LNCaP clone FGC (cell line): ENCODE measurements around the gene CENPP.

Experiments used
- DNase-seq: peaks from one replicate; pipeline ENCODE4 v3.0.0-alpha.2; 2011; ENCODE audit warnings: low read depth
- H3K4me3 ChIP-seq: 2 replicates; pipeline ENCODE4 v1.5.1; 2011; ENCODE audit warnings: mild to moderate bottlenecking, low read depth, low read length, control low read depth
- CTCF ChIP-seq: IDR thresholded peaks from 2 replicates; pipeline ENCODE4 v1.5.1; 2012; ENCODE audit warnings: mild to moderate bottlenecking; ENCODE audit not compliant: control insufficient read depth, insufficient read depth; ENCODE audit errors: extremely low read depth

The CENPP gene

DNA sequence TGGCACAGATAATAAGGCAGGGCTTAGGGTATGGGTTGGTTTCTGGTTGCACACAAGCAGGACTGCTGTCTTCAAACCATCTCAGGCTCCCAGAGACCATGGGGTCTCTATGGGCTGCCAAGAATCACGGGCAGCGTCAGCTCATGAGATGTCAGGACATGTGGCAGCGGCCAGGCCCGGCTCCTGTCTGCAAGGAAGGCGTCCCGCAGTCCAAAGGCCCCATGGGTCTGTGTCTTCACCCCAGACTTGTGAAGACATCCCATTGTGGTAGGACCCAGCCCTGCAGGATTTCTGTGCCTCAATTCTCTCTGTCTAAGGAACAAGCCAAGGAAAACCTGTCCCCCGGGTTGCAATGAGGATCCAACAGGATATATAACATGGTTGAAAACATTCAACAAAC, 311.6 kb downstream of the CENPP start:
- no peak overlapping the region for H3K4me3 ChIP-seq
- no peak for TF ChIP-seq CTCF
- DNase-seq: no peak

- H3K4me3 ChIP-seq: no peak overlapping the region
- no peak for DNase-seq
- TF ChIP-seq CTCF: no peak
Measured at GRCh38 chr9:92637886-92638620, 312.3 kb downstream of the CENPP start.

DNA sequence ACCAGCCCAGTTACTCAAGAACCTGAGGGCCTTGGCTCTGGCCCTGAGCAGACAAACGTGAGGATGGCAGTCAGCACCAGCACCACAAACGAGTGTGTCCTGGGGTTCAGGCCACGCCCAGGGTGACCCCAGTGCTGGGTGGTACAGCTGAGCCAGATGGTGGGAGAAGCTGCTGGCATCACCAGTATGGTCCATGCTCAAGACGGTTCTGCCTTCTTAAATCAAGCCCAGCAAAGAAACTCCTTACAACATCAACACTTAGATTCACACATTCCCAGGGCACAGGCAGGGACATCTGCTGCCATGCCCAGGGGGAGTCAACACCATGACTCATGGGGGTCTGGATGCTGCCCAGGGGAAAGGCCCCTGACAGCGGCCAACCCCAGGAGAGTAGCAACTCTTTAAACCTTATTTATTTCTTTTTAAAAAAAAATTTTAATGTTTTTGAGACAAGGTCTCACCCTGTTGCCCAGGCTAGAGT, 312.9 kb downstream of the CENPP start:
- DNase-seq: no peak
- no peak overlapping the region for H3K4me3 ChIP-seq
- no peak for TF ChIP-seq CTCF

- H3K4me3 ChIP-seq: no peak overlapping the region
- DNase-seq: no peak
- no peak for TF ChIP-seq CTCF
Measured at GRCh38 chr9:92639124-92639523, 313.4 kb downstream of the CENPP start.

DNA sequence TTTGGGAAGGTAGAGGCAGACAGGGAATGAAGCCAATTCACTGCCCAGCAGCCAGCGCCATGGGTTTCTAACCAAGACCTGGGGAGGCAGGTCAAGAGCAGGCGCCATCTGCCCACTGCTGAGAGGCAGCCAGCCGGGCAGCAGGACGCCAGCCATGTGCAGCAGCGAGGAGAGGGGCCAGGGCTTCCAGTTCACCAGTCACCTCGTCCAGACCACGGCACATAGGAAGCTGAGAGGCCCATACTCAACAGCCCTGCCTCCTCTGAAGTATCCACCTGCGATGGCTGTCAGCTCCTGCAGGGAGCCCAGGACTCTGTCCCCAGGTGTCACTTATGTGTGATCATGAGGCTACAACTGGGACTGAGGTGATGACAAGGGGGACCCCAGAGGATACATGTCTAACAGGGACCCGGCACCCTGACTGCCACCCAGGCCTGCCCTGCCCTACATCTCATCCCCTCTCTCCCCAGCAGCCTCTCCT, 314.1 kb downstream of the CENPP start:
- no peak for TF ChIP-seq CTCF
- no peak for DNase-seq

GRCh38 chr9:92640398-92641091, 314.8 kb downstream of the CENPP start:
- TF ChIP-seq CTCF: no peak
- no peak for DNase-seq
- H3K4me3 ChIP-seq: no peak overlapping the region

More for the DNA sequence above, 314.1 kb downstream of the CENPP start:
- H3K4me3 ChIP-seq: no peak overlapping the region
